ENCODE data around the gene PM20D1.
"Not testable (repeated sequence)": the region's sequence is repeated elsewhere in the genome, so short reads cannot be mapped to it uniquely, and the experiment has no call there.

PM20D1 gene

GRCh38 chr1:205840146-205840923 is 9.6 kb downstream of the PM20D1 start:
- DNase-seq = no peak

- DNase-seq = no peak
Observed at GRCh38 chr1:205837382-205837970, 12.5 kb downstream of the PM20D1 start.

GRCh38 chr1:205834751-205835150 is 15.2 kb downstream of the PM20D1 start:
- no peak for DNase-seq

- DNase-seq = peak in 1 of 2 donors; percentile 43
Observed at GRCh38 chr1:205832326-205832751, 17.6 kb downstream of the PM20D1 start.

- DNase-seq = no peak
Observed at GRCh38 chr1:205827623-205828022, 22.3 kb downstream of the PM20D1 start.

GRCh38 chr1:205826995-205827394 is 22.9 kb downstream of the PM20D1 start:
- no peak for DNase-seq

- peak; percentile 30 to 31 for DNase-seq
Observed at GRCh38 chr1:205826016-205826806, 23.7 kb downstream of the PM20D1 start.

- DNase-seq = no peak
Observed at GRCh38 chr1:205824180-205824579, 25.8 kb downstream of the PM20D1 start.

- not testable (repeated sequence) for DNase-seq
Observed at GRCh38 chr1:205823260-205823659, 26.7 kb downstream of the PM20D1 start.

GRCh38 chr1:205822397-205822796 is 27.5 kb downstream of the PM20D1 start:
- DNase-seq = no peak

- DNase-seq = no peak
Observed at GRCh38 chr1:205817988-205818387, 31.9 kb downstream of the PM20D1 start.

- DNase-seq = no peak
Observed at GRCh38 chr1:205817364-205817763, 32.6 kb downstream of the PM20D1 start.

- no peak for DNase-seq
Observed at GRCh38 chr1:205813755-205814058, 36.2 kb downstream of the PM20D1 start.

- peak; percentile 70 to 95 for DNase-seq
Observed at GRCh38 chr1:205812878-205813754, 36.8 kb downstream of the PM20D1 start, which contains the start of gene SLC41A1. SLC41A1 (minus strand) TSS chr1:205813198; CDS start chr1:205810441, 2,757 bp downstream.

GRCh38 chr1:205812271-205812877 is 37.6 kb downstream of the PM20D1 start:
- no peak for DNase-seq

GRCh38 chr1:205811660-205812059 is 38.3 kb downstream of the PM20D1 start:
- DNase-seq = no peak

- DNase-seq = no peak
Observed at GRCh38 chr1:205810448-205811157, 39.3 kb downstream of the PM20D1 start.

GRCh38 chr1:205809942-205810345 is 40.0 kb downstream of the PM20D1 start:
- DNase-seq = no peak

GRCh38 chr1:205809469-205809868 is 40.5 kb downstream of the PM20D1 start:
- DNase-seq = no peak

- peak; percentile 6 to 28 for DNase-seq
Observed at GRCh38 chr1:205805082-205805711, 44.7 kb downstream of the PM20D1 start.

GRCh38 chr1:205804605-205805004 is 45.3 kb downstream of the PM20D1 start:
- DNase-seq = no peak
